ENCODE data around the gene TOMM20L. TPM values are rescaled to one million over a fixed set of nuclear protein-coding genes. Genes with fewer than 3 reads are reported as not detected.

Gene TOMM20L
- total RNA-seq, 4 donors from 2014 or later, result not detected

DNA sequence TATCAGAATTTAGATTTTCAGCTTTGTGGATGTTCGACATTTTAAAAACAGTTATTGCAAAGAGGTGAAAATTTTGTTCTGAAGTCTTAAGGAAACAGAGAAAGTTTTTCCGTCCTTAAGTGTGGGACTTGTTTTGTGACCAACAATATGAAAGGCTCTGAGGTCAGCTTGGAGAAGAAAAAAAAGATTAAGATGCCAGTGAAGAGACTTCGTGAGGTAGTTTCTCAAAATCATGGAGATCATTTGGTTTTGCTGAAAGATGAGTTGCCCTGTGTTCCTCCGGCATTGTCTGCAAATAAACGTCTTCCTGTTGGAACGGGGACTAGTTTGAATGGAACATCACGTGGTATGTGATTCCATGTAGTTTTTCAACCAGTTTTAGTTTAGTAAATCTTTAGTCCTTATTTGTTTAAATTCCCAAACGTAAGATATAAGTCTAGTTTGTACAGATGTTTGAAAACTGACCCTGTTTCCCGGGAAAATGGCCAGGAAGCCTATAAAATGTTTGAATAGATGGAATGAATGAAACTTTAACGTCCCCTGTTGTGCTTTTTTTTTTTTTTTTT, 32.5 kb downstream of the TOMM20L start:
- no peak for DNase-seq (ENCODE audit: low spot score in 2 of 2)
- H3K4me3 ChIP-seq (ENCODE audit: low read depth, poor library complexity, severe bottlenecking), result peak overlapping the region; percentile 85
- 0 to 1% methylated on average over 10 of the region's 10 CpGs for WGBS, 2 donors
- TF ChIP-seq POLR2A (IDR thresholded peaks at IDR 0.05), result no peak
- TF ChIP-seq, protein P1, sequence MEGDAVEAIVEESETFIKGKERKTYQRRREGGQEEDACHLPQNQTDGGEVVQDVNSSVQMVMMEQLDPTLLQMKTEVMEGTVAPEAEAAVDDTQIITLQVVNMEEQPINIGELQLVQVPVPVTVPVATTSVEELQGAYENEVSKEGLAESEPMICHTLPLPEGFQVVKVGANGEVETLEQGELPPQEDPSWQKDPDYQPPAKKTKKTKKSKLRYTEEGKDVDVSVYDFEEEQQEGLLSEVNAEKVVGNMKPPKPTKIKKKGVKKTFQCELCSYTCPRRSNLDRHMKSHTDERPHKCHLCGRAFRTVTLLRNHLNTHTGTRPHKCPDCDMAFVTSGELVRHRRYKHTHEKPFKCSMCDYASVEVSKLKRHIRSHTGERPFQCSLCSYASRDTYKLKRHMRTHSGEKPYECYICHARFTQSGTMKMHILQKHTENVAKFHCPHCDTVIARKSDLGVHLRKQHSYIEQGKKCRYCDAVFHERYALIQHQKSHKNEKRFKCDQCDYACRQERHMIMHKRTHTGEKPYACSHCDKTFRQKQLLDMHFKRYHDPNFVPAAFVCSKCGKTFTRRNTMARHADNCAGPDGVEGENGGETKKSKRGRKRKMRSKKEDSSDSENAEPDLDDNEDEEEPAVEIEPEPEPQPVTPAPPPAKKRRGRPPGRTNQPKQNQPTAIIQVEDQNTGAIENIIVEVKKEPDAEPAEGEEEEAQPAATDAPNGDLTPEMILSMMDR (IDR thresholded peaks at IDR 0.05), result no peak
- intact Hi-C loops (cut with DNase I; ENCODE audit: low total_unique reads), result no loop called here

DNA sequence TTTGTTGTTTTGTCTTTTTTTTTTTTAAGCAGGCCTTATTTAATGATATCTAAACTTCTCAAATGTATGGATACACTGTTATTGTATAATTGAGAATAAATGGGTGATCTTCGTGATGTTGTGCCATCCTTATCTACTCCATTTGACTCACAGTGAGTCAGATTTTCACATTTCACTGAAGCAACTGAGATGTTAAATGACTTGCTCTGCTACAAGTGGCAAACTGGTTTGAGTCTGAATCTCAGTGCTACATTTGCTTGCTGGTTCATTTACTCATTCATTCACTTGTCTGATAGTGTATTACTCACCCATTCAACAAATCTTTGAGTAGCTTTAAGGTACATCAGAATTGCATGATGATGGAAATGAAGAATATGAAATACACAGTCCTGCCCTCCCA, 34.4 kb downstream of the TOMM20L start:
- TF ChIP-seq, protein P1 (IDR thresholded peaks at IDR 0.05), result no peak
- TF ChIP-seq POLR2A (IDR thresholded peaks at IDR 0.05), result no peak
- intact Hi-C loops (cut with DNase I; ENCODE audit: low total_unique reads), result no loop called here
- no peak for DNase-seq (ENCODE audit: low spot score in 2 of 2)
- no peak overlapping the region for H3K4me3 ChIP-seq (ENCODE audit: low read depth, poor library complexity, severe bottlenecking)
- WGBS, 2 donors, result 57 to 76% methylated on average over 1 of the region's 1 CpG

DNA sequence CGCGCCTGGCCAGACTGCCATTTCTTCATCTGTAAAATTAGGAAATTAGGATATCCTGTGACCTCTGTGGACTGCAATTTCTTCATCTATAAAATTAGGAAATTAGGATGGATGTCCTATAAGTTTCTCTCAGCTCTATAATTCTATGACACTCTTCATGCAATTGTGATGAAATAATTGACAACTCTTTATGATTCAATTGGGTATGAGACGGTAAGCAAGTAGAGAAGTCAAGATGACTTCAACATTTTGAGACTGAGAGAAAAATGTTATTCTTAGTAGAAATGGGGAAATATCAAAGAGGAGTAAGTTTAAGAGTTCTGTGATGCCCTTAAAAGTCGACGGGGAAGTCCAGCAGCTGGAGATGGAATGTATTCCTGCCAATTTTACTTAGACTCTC, 43.7 kb downstream of the TOMM20L start:
- TF ChIP-seq, protein P1 (IDR thresholded peaks at IDR 0.05), result no peak
- no peak for TF ChIP-seq POLR2A (IDR thresholded peaks at IDR 0.05)
- WGBS, 2 donors, result 79 to 85% methylated on average over 5 of the region's 5 CpGs
- no peak for DNase-seq (ENCODE audit: low spot score in 2 of 2)

DNA sequence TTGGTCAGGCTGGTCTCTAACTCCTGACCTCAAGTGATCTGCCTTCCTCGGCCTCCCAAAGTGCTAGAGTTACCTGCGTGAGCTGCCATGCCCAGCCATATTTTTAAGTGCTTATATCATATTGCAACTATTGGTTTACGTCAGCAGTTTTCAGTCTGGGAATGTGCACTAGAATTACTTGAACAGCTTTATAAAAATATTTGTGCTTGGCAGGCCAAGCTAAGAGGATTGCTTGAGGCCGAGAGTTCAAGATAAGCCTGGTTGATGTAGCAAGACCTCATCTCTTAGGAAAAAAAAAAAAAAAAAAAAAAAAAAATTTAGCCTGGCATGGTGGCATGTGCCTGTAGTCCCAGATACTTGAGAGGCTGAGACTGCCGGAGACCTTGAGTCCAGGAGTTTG, 48.9 kb downstream of the TOMM20L start:
- DNase-seq (ENCODE audit: low spot score in 2 of 2), result no peak
- no peak for TF ChIP-seq POLR2A (IDR thresholded peaks at IDR 0.05)
- TF ChIP-seq, protein P1 (IDR thresholded peaks at IDR 0.05), result no peak

More for the DNA sequence above, 43.7 kb downstream of the TOMM20L start:
- no peak overlapping the region for H3K4me3 ChIP-seq (ENCODE audit: low read depth, poor library complexity, severe bottlenecking)
- intact Hi-C loops (cut with DNase I; ENCODE audit: low total_unique reads), result no loop called here

GRCh38 chr14:58455593-58456265, 60.0 kb downstream of the TOMM20L start:
- 77 to 78% methylated on average over 9 of the region's 9 CpGs for WGBS, 2 donors
- DNase-seq (ENCODE audit: low spot score in 2 of 2), result no peak
- TF ChIP-seq, protein P1 (IDR thresholded peaks at IDR 0.05), result no peak
- no peak for TF ChIP-seq POLR2A (IDR thresholded peaks at IDR 0.05)
- intact Hi-C loops (cut with DNase I; ENCODE audit: low total_unique reads), result no loop called here
- no peak overlapping the region for H3K4me3 ChIP-seq (ENCODE audit: low read depth, poor library complexity, severe bottlenecking)

More for the DNA sequence above, 48.9 kb downstream of the TOMM20L start:
- no peak overlapping the region for H3K4me3 ChIP-seq (ENCODE audit: low read depth, poor library complexity, severe bottlenecking)
- 98 to 99% methylated on average over 5 of the region's 5 CpGs for WGBS, 2 donors
- intact Hi-C loops (cut with DNase I; ENCODE audit: low total_unique reads), result no loop called here

Other genes with a start within 250 kb of the TOMM20L start
- 1 to 10 TPM; 1.8 to 3.6 (median 2.8) TPM for gene ARMH4, start 243.7 kb upstream of the TOMM20L start, total RNA-seq
- gene ACTR10, start 195.8 kb upstream of the TOMM20L start, total RNA-seq, result 10 to 100 TPM; 47.2 to 72.0 (median 59.0) TPM
- 10 to 100 TPM; 55.1 to 70.8 (median 64.4) TPM for gene PSMA3, start 151.1 kb upstream of the TOMM20L start, total RNA-seq
- 10 to 100 TPM; 13.6 to 32.6 (median 18.4) TPM for gene ARID4A, start 97.4 kb upstream of the TOMM20L start, total RNA-seq
- gene TIMM9, start 31.6 kb downstream of the TOMM20L start, total RNA-seq, result 10 to 100 TPM; 30.0 to 62.0 (median 36.5) TPM
- gene KIAA0586, start 31.8 kb downstream of the TOMM20L start, total RNA-seq, result 10 to 100 TPM in 3 of 4 donors, 1 to 10 TPM in 1; 7.1 to 15.5 (median 15.3) TPM
- gene DACT1, start 242.0 kb downstream of the TOMM20L start, total RNA-seq, result 10 to 100 TPM in 1 of 4 donors, 1 to 10 TPM in 3; 2.4 to 11.0 (median 5.5) TPM